Measurements from ENCODE around the gene NUDT14. TPM values are rescaled to one million over a fixed set of nuclear protein-coding genes. Genes with fewer than 3 reads are reported as not detected.
A peak's percentile ranks its signal among the peaks of the same experiment; 100 is the strongest.

Gene NUDT14
- total and polyA plus RNA-seq, 3 experiments from 2014 or later = 6.7 to 12.4 (median 6.9) TPM

GRCh38 chr14:105210266-105211025, 29.3 kb upstream of the NUDT14 start:
- H3K27me3 Mint-ChIP-seq = no peaks in the 10 kb centered on the region
- H3K4me3 Mint-ChIP-seq = no peak overlapping the region
- no peaks in the 10 kb centered on the region for H3K27me3 ChIP-seq (ENCODE audit: insufficient read depth, low read length, poor library complexity, severe bottlenecking)
- no peaks in the 10 kb centered on the region for H3K4me1 Mint-ChIP-seq
- no peaks in the 10 kb centered on the region for H3K4me1 ChIP-seq (ENCODE audit: insufficient read depth, low read length)
- ChIA-PET POLR2A (no interaction called here), CTCF (no interaction called here)
- H3K9me3 Mint-ChIP-seq = no peaks in the 10 kb centered on the region
- no peaks in the 10 kb centered on the region for H3K36me3 ChIP-seq (ENCODE audit: insufficient read depth, low read length)
- H3K27ac ChIP-seq (ENCODE audit: low read depth, low read length) = no peak overlapping the region
- no peak for DNase-seq
- H3K36me3 Mint-ChIP-seq = peaks cover 0 to 28% (median 0%) of the 10 kb centered on the region in 3 donors
- no peaks in the 10 kb centered on the region for H3K9me3 ChIP-seq (ENCODE audit: low read length)
- no peak overlapping the region for H3K4me3 ChIP-seq (ENCODE audit: low read length)
- H3K27ac Mint-ChIP-seq = peak overlapping the region in 1 of 8 donors; percentile 29

DNA sequence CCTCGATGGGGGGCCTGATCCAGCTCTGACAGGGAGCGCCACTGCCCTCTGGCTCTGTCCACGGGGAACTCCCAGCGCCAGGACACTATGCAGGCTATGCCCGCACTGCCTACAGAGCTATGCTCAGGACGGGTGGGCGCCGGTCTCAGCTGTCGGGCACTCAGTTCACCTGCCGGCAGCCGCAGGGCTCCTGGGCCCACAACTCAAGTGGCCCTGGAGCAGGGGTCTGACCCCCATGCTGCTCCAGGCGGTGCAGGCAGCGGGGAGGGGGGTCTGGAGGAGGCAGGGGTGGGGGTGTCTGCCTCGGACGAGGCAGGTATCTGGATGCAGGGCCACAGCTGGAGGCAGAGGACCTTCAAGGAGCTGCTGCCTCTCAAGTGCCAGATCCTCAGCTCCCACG, 28.5 kb upstream of the NUDT14 start:
- H3K4me1 Mint-ChIP-seq = peaks cover 0 to 4% (median 0%) of the 10 kb centered on the region in 3 donors
- no peaks in the 10 kb centered on the region for H3K4me1 ChIP-seq (ENCODE audit: insufficient read depth, low read length)
- H3K27me3 Mint-ChIP-seq = no peaks in the 10 kb centered on the region
- peaks cover 0 to 23% (median 0%) of the 10 kb centered on the region in 3 donors for H3K36me3 Mint-ChIP-seq
- ChIA-PET POLR2A (no interaction called here), CTCF (no interaction called here)
- no peaks in the 10 kb centered on the region for H3K27me3 ChIP-seq (ENCODE audit: insufficient read depth, low read length, poor library complexity, severe bottlenecking)
- DNase-seq = no peak
- H3K27ac ChIP-seq (ENCODE audit: low read depth, low read length) = no peak overlapping the region
- H3K4me3 Mint-ChIP-seq = no peak overlapping the region
- no peaks in the 10 kb centered on the region for H3K36me3 ChIP-seq (ENCODE audit: insufficient read depth, low read length)
- no peak overlapping the region for H3K27ac Mint-ChIP-seq
- H3K9me3 ChIP-seq (ENCODE audit: low read length) = no peaks in the 10 kb centered on the region
- H3K9me3 Mint-ChIP-seq = no peaks in the 10 kb centered on the region
- H3K4me3 ChIP-seq (ENCODE audit: low read length) = no peak overlapping the region

GRCh38 chr14:105209091-105209490, 28.0 kb upstream of the NUDT14 start:
- H3K4me3 Mint-ChIP-seq = no peak overlapping the region
- no peaks in the 10 kb centered on the region for H3K36me3 ChIP-seq (ENCODE audit: insufficient read depth, low read length)
- peaks cover 0 to 23% (median 0%) of the 10 kb centered on the region in 3 donors for H3K36me3 Mint-ChIP-seq
- H3K27ac ChIP-seq (ENCODE audit: low read depth, low read length) = no peak overlapping the region
- peaks cover 0 to 4% of the 10 kb centered on the region in 2 donors for H3K27me3 Mint-ChIP-seq
- no peaks in the 10 kb centered on the region for H3K9me3 Mint-ChIP-seq
- no peak for DNase-seq
- no peak overlapping the region for H3K4me3 ChIP-seq (ENCODE audit: low read length)
- peak overlapping the region in 1 of 8 donors; percentile 85 for H3K27ac Mint-ChIP-seq
- H3K9me3 ChIP-seq (ENCODE audit: low read length) = no peaks in the 10 kb centered on the region
- peaks cover 0 to 8% (median 0%) of the 10 kb centered on the region in 3 donors for H3K4me1 Mint-ChIP-seq
- no peaks in the 10 kb centered on the region for H3K27me3 ChIP-seq (ENCODE audit: insufficient read depth, low read length, poor library complexity, severe bottlenecking)
- POLR2A ChIA-PET = no interaction called here
- CTCF ChIA-PET = no interaction called here
- no peaks in the 10 kb centered on the region for H3K4me1 ChIP-seq (ENCODE audit: insufficient read depth, low read length)

DNA sequence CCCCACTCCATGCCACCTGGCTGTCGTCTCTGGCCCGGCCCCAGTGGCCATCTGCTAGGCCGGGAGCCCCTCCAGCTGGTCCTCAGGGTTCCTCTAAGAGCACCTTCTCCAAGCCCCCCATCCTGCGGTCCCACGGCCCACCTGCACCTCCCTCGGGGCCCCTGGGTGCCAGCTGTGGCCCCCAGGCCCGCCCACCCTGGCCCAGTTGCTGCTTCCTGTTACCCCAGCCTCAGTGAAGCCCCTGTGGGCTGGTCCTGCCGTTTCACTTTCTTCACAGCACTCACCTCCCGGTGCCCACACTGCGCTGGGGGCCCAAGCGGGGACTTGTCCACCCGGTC, 27.6 kb upstream of the NUDT14 start:
- peaks cover 0 to 8% (median 0%) of the 10 kb centered on the region in 3 donors for H3K4me1 Mint-ChIP-seq

GRCh38 chr14:105207996-105208737, 27.1 kb upstream of the NUDT14 start:
- ChIA-PET CTCF (interaction anchor here (2.0 kb wide), 1 partner anchor 144 kb away, joined by 7 read pairs; no protein-coding TSS in a partner anchor), POLR2A (no interaction called here)
- Histone ChIP-seq H3K27me3 (ENCODE audit: insufficient read depth, low read length, poor library complexity, severe bottlenecking) (no peaks in the 10 kb centered on the region), H3K4me3 (ENCODE audit: low read length) (no peak overlapping the region), H3K4me1 (ENCODE audit: insufficient read depth, low read length) (peaks cover 1% of the 10 kb centered on the region), H3K9me3 (ENCODE audit: low read length) (no peaks in the 10 kb centered on the region), H3K36me3 (ENCODE audit: insufficient read depth, low read length) (no peaks in the 10 kb centered on the region), H3K27ac (ENCODE audit: low read depth, low read length) (no peak overlapping the region)
- peaks cover 0 to 8% (median 0%) of the 10 kb centered on the region in 3 donors for H3K4me1 Mint-ChIP-seq
- peak overlapping the region in 1 of 8 donors; percentile 74 for H3K27ac Mint-ChIP-seq
- H3K4me3 Mint-ChIP-seq = no peak overlapping the region
- peaks cover 0 to 20% (median 0%) of the 10 kb centered on the region in 3 donors for H3K36me3 Mint-ChIP-seq
- H3K9me3 Mint-ChIP-seq = no peaks in the 10 kb centered on the region
- no peak for DNase-seq
- peaks cover 0 to 4% of the 10 kb centered on the region in 2 donors for H3K27me3 Mint-ChIP-seq

More for the DNA sequence above, 27.6 kb upstream of the NUDT14 start:
- Mint-ChIP-seq H3K9me3 (no peaks in the 10 kb centered on the region), H3K27me3 (peaks cover 0 to 4% of the 10 kb centered on the region in 2 donors), H3K27ac (peak overlapping the region in 1 of 8 donors; percentile 74), H3K4me3 (no peak overlapping the region), H3K36me3 (peaks cover 0 to 23% (median 0%) of the 10 kb centered on the region in 3 donors)
- Histone ChIP-seq H3K4me3 (ENCODE audit: low read length) (no peak overlapping the region), H3K36me3 (ENCODE audit: insufficient read depth, low read length) (no peaks in the 10 kb centered on the region), H3K9me3 (ENCODE audit: low read length) (no peaks in the 10 kb centered on the region), H3K27me3 (ENCODE audit: insufficient read depth, low read length, poor library complexity, severe bottlenecking) (no peaks in the 10 kb centered on the region), H3K27ac (ENCODE audit: low read depth, low read length) (no peak overlapping the region), H3K4me1 (ENCODE audit: insufficient read depth, low read length) (no peaks in the 10 kb centered on the region)
- DNase-seq = no peak
- ChIA-PET CTCF (interaction anchor here (2.0 kb wide), 1 partner anchor 143 kb away, joined by 7 read pairs; no protein-coding TSS in a partner anchor), POLR2A (no interaction called here)

DNA sequence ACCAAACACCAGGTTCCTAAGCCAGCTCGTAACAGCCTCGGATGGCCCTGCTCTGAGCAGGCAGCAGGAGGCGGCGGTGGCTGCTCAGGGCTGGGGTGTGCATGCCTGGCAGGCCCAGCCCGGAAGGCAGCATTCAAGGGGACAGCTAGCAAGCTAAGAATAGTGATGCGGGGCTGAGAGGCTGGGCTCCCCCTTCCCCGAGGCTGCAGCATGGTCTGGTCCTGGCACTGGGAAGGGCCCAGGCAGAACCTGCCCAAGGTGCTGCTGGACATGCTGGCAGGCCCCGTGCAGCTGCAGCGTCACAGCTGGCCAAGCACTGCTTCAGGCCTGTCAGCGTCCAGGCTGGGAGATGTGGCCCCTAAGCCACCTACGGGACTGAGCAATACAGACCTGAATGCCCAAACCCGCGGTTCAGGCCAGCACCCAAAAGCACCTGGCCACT, 26.4 kb upstream of the NUDT14 start:
- DNase-seq = no peak
- Mint-ChIP-seq H3K36me3 (peaks cover 0 to 18% (median 0%) of the 10 kb centered on the region in 3 donors), H3K4me1 (peaks cover 0 to 8% (median 0%) of the 10 kb centered on the region in 3 donors), H3K9me3 (no peaks in the 10 kb centered on the region), H3K27me3 (peaks cover 0 to 4% of the 10 kb centered on the region in 2 donors), H3K27ac (no peak overlapping the region), H3K4me3 (no peak overlapping the region)
- CTCF ChIA-PET = interaction anchor here (1.0 to 2.0 kb wide), 3 partner anchors 107 to 283 kb away, joined by 3 to 7 read pairs (median 3); partner anchors contain the start of gene PACS2
- Histone ChIP-seq H3K36me3 (ENCODE audit: insufficient read depth, low read length) (no peaks in the 10 kb centered on the region), H3K4me1 (ENCODE audit: insufficient read depth, low read length) (peaks cover 8% of the 10 kb centered on the region), H3K27me3 (ENCODE audit: insufficient read depth, low read length, poor library complexity, severe bottlenecking) (no peaks in the 10 kb centered on the region), H3K4me3 (ENCODE audit: low read length) (no peak overlapping the region), H3K9me3 (ENCODE audit: low read length) (no peaks in the 10 kb centered on the region), H3K27ac (ENCODE audit: low read depth, low read length) (no peak overlapping the region)
- POLR2A ChIA-PET = interaction anchor here (0.6 kb wide), 1 partner anchor 94 kb away, joined by 10 read pairs; no protein-coding TSS in a partner anchor

DNA sequence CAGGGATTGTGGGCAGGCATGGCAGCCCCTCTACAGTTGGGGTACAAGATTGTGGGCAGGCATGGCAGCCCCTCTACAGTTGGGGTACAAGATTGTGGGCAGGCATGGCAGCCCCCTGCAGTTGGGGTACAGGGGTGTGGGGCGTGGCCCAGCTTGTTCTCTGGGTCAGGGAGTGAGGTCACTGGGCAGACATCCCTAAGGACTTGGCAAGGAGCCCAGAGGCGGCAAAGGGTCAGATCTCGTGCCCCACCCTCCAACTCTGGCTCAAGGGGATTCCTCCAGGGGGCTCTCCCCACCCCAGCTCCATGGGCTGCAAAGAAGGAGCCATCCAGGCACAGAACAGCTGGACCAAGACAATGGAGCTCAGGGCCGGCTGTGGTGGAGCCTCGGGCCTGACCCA, 25.8 kb upstream of the NUDT14 start:
- DNase-seq = no peak
- Histone ChIP-seq H3K27ac (ENCODE audit: low read depth, low read length) (no peak overlapping the region), H3K27me3 (ENCODE audit: insufficient read depth, low read length, poor library complexity, severe bottlenecking) (no peaks in the 10 kb centered on the region), H3K36me3 (ENCODE audit: insufficient read depth, low read length) (no peaks in the 10 kb centered on the region), H3K4me1 (ENCODE audit: insufficient read depth, low read length) (peaks cover 14% of the 10 kb centered on the region), H3K4me3 (ENCODE audit: low read length) (no peak overlapping the region), H3K9me3 (ENCODE audit: low read length) (no peaks in the 10 kb centered on the region)
- peaks cover 0 to 11% (median 2%) of the 10 kb centered on the region in 3 donors for H3K4me1 Mint-ChIP-seq
- H3K27me3 Mint-ChIP-seq = peaks cover 0 to 4% of the 10 kb centered on the region in 2 donors
- H3K4me3 Mint-ChIP-seq = no peak overlapping the region
- peaks cover 0 to 13% (median 0%) of the 10 kb centered on the region in 3 donors for H3K36me3 Mint-ChIP-seq
- H3K27ac Mint-ChIP-seq = no peak overlapping the region
- ChIA-PET CTCF (interaction anchor here (1.0 to 2.0 kb wide), 3 partner anchors 108 to 283 kb away, joined by 3 to 7 read pairs (median 3); partner anchors contain the start of gene PACS2), POLR2A (interaction anchor here (0.6 kb wide), 1 partner anchor 95 kb away, joined by 10 read pairs; no protein-coding TSS in a partner anchor)
- no peaks in the 10 kb centered on the region for H3K9me3 Mint-ChIP-seq

Measured in CD8-positive, alpha-beta memory T cell (primary cell).